Cerebellar cortex (tissue), 1 donor: ENCODE results near the gene HDAC8.
A peak's percentile ranks its signal among the peaks of the same experiment; 100 is the strongest.
"Not testable (repeated sequence)": the region's sequence is repeated elsewhere in the genome, so short reads cannot be mapped to it uniquely, and the experiment has no call there.

Experiments used
- DNase-seq: peaks from one replicate; pipeline ENCODE4 v3.0.0-alpha.2; 2015; ENCODE audit warnings: low spot score

Gene HDAC8

DNA sequence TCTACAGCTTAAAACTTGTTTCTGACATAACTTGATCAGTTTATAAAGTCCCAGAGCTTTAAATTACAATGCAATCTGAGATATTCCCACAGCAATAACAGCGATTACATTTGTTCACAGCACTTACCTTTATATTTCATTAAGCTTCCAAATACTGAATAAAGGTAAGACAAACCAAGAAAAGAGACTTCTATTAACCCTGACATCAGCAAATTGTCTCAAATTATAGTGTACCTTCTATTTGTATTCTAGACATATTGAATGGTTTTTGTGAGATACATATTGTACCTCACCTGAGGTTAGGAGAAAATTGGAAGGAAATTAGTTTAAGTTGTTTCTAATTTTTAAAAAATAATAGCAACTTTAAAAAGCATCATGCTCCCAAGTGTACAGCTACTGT lies 111.9 kb downstream of the HDAC8 start:
- no peak for DNase-seq

- DNase-seq: not testable (repeated sequence)
Measured at GRCh38 chrX:72449034-72449433, 123.6 kb downstream of the HDAC8 start.

DNA sequence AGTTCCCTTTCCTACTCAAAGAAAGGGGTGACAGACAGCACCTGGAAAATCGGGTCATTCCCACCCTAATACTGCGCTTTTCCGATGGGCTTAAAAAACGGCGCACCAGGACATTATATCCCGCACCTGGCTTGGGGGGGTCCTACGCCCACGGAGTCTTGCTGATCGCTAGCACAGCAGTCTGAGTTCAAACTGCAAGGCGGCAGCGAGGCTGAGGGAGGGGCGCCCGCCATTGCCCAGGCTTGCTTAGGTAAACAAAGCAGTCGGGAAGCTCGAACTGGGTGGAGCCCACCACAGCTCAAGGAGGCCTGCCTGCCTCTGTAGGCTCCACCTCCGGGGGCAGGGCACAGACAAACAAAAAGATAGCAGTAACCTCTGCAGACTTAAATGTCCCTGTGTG lies 131.9 kb downstream of the HDAC8 start:
- not testable (repeated sequence) for DNase-seq

- DNase-seq: no peak
Measured at GRCh38 chrX:72436010-72436409, 136.6 kb downstream of the HDAC8 start.

GRCh38 chrX:72430405-72430968 lies 142.2 kb downstream of the HDAC8 start:
- no peak for DNase-seq

DNA sequence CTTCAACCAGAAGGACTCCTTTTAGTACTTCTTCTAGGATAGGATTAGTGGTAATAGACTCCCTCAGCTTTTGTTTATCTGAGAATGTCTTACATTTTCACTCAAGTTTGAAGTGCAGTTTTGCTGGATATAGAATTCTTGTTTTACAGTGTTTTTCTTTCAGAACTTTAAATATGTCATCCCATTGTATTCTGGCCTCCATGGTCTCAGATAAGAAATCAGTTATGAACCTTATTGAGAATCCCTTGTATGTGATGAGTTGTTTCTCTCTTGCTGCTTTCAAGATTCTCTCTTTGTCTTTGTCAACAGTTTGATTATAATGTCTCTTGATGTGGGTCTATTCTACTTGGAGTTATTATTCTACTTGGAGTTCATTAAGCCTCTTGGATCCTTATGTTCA lies 150.8 kb downstream of the HDAC8 start:
- DNase-seq: no peak

DNA sequence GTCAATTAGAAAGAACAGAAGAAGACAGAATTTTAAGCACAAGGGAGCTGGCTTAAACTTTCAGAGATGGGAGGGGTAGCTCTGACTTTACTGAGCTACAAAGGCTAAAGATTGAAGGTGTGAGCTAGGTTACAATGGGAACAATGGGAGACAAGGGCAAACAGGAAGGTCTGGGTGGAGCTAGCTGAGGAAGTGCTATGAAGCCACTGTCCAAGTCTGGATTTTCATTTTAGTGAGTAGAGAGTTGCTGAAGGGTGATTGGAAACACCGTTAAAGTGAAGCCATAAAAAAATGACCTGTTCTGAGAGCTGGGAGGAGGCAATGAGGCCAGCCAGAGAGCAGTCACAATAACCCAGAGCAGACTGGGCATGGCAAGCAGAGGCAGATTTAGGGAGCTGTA lies 162.7 kb downstream of the HDAC8 start:
- DNase-seq: no peak

GRCh38 chrX:72408885-72409284 lies 163.8 kb downstream of the HDAC8 start:
- DNase-seq: no peak

DNA sequence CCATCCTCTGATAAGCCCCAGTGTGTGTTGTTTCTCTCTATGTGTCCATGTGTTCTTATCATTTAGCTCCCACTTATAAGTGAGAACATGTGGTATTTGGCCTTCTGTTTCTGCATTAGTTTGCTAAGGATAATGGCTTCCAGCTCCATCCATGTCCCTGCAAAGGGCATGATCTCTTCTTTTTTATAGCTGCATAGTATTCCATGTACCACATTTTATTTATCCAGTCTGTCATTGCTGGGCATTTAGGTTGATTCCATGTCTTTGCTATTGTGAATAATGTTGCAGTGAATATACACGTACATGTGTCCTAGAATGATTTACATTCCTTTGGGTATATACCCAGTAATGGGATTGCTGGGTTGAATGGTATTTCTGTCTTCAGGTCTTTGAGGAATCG lies 167.5 kb downstream of the HDAC8 start:
- DNase-seq: not testable (repeated sequence)

DNA sequence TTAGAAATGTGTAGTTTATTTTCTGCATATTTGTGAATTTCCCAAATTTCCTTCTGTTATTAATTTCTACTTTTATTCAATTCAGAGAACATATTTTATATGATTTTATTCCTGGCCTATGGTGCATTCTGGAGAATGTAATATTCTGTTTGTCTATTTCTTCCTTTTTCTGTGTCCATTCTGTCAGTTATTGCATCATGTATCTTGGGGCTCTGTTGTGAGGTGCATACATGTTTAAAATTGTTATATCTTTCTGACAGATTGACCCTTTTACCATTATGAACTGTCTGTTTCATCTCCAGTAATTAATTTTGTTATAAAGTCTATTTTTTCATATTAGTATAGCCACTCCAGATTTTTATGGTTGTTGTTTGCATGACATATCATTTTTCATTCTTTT lies 170.0 kb downstream of the HDAC8 start:
- DNase-seq: no peak

- DNase-seq: no peak
Measured at GRCh38 chrX:72399816-72400215, 172.8 kb downstream of the HDAC8 start.

- no peak for DNase-seq
Measured at GRCh38 chrX:72396117-72396516, 176.5 kb downstream of the HDAC8 start.

GRCh38 chrX:72395237-72395636 lies 177.4 kb downstream of the HDAC8 start:
- DNase-seq: no peak

DNA sequence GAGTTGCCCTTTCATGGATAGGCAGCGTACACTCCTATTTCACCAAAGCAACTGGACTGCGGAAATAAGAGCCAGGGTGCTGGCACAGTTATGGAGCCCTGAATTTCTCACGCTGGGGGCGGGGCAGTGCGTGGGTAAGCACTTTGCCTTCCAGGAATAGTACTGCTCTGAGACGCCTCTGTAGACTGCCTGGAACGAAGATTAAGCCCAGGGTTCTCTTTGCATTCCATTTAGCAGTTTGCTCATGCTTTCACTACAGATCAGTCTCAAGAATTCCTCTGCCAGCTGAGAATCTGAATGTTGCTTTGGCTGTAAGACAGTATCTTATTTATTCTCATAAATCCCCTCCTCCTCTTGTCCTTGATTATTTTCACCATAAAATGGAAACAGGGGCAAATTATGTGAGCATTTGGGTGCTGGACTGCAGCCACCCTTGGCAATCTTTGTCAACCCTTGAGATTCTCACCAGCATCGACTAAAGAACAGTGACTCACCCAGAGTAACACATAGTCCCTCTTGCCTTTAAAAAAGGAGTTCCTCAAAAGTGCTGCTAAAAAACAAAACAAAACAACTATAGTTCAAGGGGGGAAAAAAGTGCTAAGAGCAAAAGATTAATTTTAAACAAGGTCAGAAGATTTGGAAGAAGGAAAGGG lies 178.0 kb downstream of the HDAC8 start:
- DNase-seq: no peak

DNA sequence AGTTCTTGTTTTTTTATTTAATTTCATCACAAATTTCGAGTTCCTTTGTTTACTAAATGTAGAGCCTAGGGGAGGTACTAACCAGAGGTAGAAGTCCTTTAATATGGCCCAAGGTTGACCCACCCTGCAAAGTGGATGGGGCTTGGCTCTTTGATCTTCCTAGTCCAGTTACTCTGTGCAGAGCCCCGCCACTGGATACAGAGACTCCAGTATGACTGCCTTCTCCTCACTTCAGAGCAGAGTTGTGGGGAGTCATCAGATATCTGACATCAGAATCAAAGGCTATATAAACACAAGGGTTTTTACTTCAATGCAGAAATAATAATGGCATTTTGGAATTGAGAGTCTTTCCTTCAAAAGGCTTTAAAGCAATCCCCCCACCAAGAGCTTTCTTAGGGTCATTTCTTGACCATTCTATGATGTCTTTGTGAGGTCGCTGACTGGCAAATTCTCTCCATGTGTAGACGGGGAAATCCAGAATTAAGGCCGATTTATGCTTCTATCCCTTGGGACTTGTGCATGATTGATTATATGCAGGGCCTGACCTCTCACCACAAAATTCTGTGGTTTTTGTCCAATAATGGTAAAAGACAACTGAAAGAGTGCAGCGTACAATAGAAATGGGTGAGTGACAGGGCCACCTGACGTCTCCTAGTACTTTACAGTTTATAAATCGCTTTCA lies 178.7 kb downstream of the HDAC8 start:
- DNase-seq: no peak

- no peak for DNase-seq
Measured at GRCh38 chrX:72392816-72393800, 179.5 kb downstream of the HDAC8 start.

GRCh38 chrX:72392042-72392441 lies 180.6 kb downstream of the HDAC8 start:
- DNase-seq: no peak

DNA sequence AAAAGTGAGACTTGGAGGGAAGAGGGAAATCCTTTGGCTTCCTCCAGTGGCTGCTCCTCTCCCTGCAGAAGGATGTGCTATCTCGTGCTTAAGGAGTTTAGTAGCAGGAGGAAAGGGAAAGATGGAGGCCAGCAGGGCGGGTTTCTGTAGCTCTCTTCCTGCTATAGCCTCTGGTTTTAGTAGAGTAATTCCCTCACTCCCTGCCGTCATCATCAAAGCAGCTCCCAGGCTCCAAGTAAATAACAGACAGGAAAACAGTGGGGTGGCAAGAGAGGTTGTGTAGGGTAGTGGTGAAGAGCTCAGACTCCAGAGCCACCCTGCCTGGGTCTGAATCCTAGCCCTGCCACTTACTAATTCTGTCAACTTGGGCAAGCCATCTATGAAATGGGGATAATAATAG lies 185.4 kb downstream of the HDAC8 start:
- no peak for DNase-seq

GRCh38 chrX:72382202-72382595 lies 190.4 kb downstream of the HDAC8 start:
- DNase-seq: peak; percentile 69

DNA sequence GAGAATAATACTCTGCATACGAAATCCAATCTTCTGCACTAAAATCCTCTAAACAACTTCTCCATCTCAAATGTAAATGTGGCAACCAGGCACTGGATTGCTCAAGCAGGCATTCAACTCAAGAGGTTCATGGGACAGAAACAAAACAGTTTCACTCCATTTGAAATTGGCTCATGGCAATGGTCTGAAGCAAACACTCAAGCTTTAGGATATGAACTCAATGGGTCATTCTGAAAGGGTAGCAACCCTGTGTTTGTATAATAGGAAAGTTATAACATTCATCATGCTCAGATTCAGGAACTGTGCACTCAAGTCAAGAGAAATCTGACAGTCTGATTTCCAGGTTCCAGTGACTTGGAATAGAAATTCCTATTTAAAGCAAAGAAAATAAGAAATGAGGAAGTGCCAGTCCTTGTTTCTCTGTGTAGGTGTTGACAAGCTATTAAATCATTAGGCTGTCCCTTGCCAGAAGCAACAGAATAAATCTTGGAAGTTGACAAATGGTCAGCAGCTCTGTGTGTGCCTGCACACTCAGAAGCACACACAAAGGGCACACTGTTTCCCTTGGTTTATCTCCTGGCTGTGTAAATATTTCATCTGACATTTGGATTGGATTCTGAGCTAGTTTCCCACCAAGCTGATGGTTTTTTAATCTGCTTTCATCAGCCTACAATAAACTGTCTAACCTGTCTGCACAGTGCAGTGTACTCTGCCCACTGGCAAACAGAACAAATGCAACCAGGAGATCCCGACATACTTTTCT lies 191.0 kb downstream of the HDAC8 start:
- no peak for DNase-seq

GRCh38 chrX:72376124-72376523 lies 196.5 kb downstream of the HDAC8 start:
- DNase-seq: no peak

DNA sequence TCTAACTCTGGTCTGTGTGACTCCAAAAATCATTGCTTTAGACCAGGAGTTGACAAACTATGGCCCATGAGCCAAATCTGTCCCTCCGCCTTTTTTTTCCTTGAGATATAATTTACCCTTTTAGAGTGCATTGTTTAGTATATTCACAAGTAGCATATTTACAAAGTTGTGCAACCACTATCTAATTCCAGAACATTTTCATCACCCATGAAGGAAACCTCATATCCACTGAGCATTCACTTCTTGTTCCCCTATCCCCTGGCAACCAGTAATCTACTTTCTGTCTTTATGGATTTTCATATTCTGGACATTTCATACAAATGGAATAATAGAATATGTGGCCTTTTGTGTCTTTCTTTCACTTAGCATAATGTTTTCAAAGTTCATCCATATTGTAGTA lies 199.5 kb downstream of the HDAC8 start:
- no peak for DNase-seq
